B cell (primary cell): ENCODE results near the gene MMP24.

Experiments
- CTCF ChIP-seq: fragments of 200-600 bp; IDR thresholded peaks from one replicate; pipeline ENCODE4 v1.8.0; 2022; ENCODE audit warnings: antibody characterized with exemption, mild to moderate bottlenecking
- EZH2 ChIP-seq: IDR thresholded peaks from 2 replicates; pipeline ENCODE4 v1.6.1; 2012; ENCODE audit warnings: borderline replicate concordance, low read depth, mild to moderate bottlenecking, moderate library complexity, low read length; ENCODE audit not compliant: insufficient read depth, poor library complexity, severe bottlenecking

GRCh38 chr20:35187584-35188190 is 38.8 kb upstream of the MMP24 start:
- TF ChIP-seq CTCF (no peak), EZH2 (no peak)
